GM23338 (cell line): ENCODE results near the gene HDAC8. TPM values are rescaled to one million over a fixed set of nuclear protein-coding genes. Genes with fewer than 3 reads are reported as not detected.

Experiments used
- ATAC-seq: fragments of 200-7000 bp; cut with Tn5 transposase; 3 replicates; pipeline ENCODE4 v1.9.1; 2020
- DNase-seq: peaks from one replicate; pipeline ENCODE4 v3.0.0-alpha.2; 2015; ENCODE audit warnings: low spot score
- H2AFZ ChIP-seq: fragments of 200-600 bp; sonication (generic); 2 replicates; pipeline ENCODE4 v1.8.0; 2016; ENCODE audit warnings: antibody characterized with exemption, mild to moderate bottlenecking, moderate library complexity
- H3F3A ChIP-seq: fragments of 200-600 bp; sonication (generic); replicated peaks from 2 replicates; pipeline ENCODE4 v1.8.0; 2017; ENCODE audit warnings: antibody characterized with exemption, mixed run types, low read depth
- H3K27ac ChIP-seq: fragments of 200-600 bp; sonication (generic); 2 replicates; pipeline ENCODE4 v1.6.1; 2016; ENCODE audit warnings: low read depth
- H3K27me3 ChIP-seq: fragments of 200-600 bp; sonication (generic); 2 replicates; pipeline ENCODE4 v1.8.0; 2016; ENCODE audit warnings: mild to moderate bottlenecking, mixed run types, moderate library complexity; ENCODE audit not compliant: insufficient read depth
- H3K36me3 ChIP-seq: fragments of 200-600 bp; sonication (generic); 2 replicates; pipeline ENCODE4 v1.8.0; 2016; ENCODE audit warnings: mild to moderate bottlenecking; ENCODE audit not compliant: insufficient read depth
- H3K4me1 ChIP-seq: fragments of 200-600 bp; sonication (generic); 2 replicates; pipeline ENCODE4 v1.8.0; 2016; ENCODE audit warnings: mild to moderate bottlenecking, moderate library complexity; ENCODE audit not compliant: insufficient read depth
- H3K4me2 ChIP-seq: fragments of 200-600 bp; sonication (generic); 2 replicates; pipeline ENCODE4 v1.7.1; 2017; ENCODE audit warnings: mixed run types
- H3K4me3 ChIP-seq: fragments of 200-600 bp; sonication (generic); 2 replicates; pipeline ENCODE4 v1.6.1; 2016; ENCODE audit warnings: mixed run types
- H3K79me2 ChIP-seq: fragments of 200-600 bp; sonication (generic); replicated peaks from 2 replicates; pipeline ENCODE4 v1.8.0; 2017; ENCODE audit warnings: mild to moderate bottlenecking; ENCODE audit not compliant: insufficient read depth
- H3K9me2 ChIP-seq: fragments of 200-600 bp; sonication (generic); 2 replicates; pipeline ENCODE4 v1.8.0; 2017; ENCODE audit not compliant: insufficient read depth
- H4K20me1 ChIP-seq: fragments of 200-600 bp; sonication (generic); replicated peaks from 2 replicates; pipeline ENCODE4 v1.8.0; 2017; ENCODE audit warnings: mild to moderate bottlenecking; ENCODE audit not compliant: insufficient read depth
- H3K27ac Mint-ChIP-seq: 2 replicates; pipeline ENCODE4 v1.8.0; 2020; ENCODE audit warnings: inconsistent platforms, mild to moderate bottlenecking, moderate library complexity, mixed read lengths
- H3K27me3 Mint-ChIP-seq: 3 replicates; pipeline ENCODE4 v1.8.0; 2022; ENCODE audit warnings: low read depth, mild to moderate bottlenecking, moderate library complexity, mixed read lengths, inconsistent platforms; ENCODE audit not compliant: insufficient read depth, poor library complexity
- H3K36me3 Mint-ChIP-seq: 3 replicates; pipeline ENCODE4 v1.8.0; 2021; ENCODE audit warnings: low read depth, mild to moderate bottlenecking, inconsistent platforms, moderate library complexity, mixed read lengths
- H3K4me1 Mint-ChIP-seq: 3 replicates; pipeline ENCODE4 v1.8.0; 2020; ENCODE audit warnings: mild to moderate bottlenecking, inconsistent platforms, mixed read lengths
- H3K4me3 Mint-ChIP-seq: 3 replicates; pipeline ENCODE4 v1.8.0; 2021; ENCODE audit warnings: moderate library complexity, mild to moderate bottlenecking, inconsistent platforms, mixed read lengths
- H3K9me3 Mint-ChIP-seq: 3 replicates; pipeline ENCODE4 v1.8.0; 2020; ENCODE audit warnings: moderate library complexity, mild to moderate bottlenecking, inconsistent platforms, mixed read lengths
- CREB1 ChIP-seq: fragments of 250-450 bp; sonication (Bioruptor Pico); IDR thresholded peaks from 2 replicates; pipeline ENCODE4 v1.5.0; 2020; ENCODE audit warnings: low read depth, mild to moderate bottlenecking, moderate library complexity
- CTCF ChIP-seq, 2 experiments: fragments of 200-600 bp in 1 of 2; sonication (generic) in 1 of 2; conservative IDR thresholded peaks; 2 replicates each; pipeline versions ENCODE4 v1.5.1 to v1.6.1; 2016 to 2017; ENCODE audit warnings: antibody characterized with exemption in 2 of 2, low read depth in 2 of 2, mild to moderate bottlenecking in 2 of 2, moderate library complexity in 1 of 2
- ETS1 ChIP-seq: IDR thresholded peaks from 2 replicates; pipeline ENCODE4 v1.6.1; 2016; ENCODE audit warnings: antibody characterized with exemption
- EZH2 ChIP-seq: fragments of 200-600 bp; sonication (generic); IDR thresholded peaks from one replicate; pipeline ENCODE4 v1.8.0; 2017; ENCODE audit warnings: antibody characterized with exemption, mild to moderate bottlenecking, low read depth; ENCODE audit not compliant: unreplicated experiment
- EZH2phosphoT487 ChIP-seq: fragments of 200-600 bp; sonication (generic); IDR thresholded peaks from one replicate; pipeline ENCODE4 v1.8.1; 2018; ENCODE audit warnings: antibody characterized with exemption; ENCODE audit not compliant: unreplicated experiment
- JUNB ChIP-seq: IDR thresholded peaks from one replicate; pipeline ENCODE4 v1.6.1; 2016; ENCODE audit warnings: antibody characterized with exemption; ENCODE audit not compliant: unreplicated experiment
- NANOG ChIP-seq: IDR thresholded peaks from 2 replicates; pipeline ENCODE4 v1.6.1; 2016; ENCODE audit warnings: antibody characterized with exemption, borderline replicate concordance
- POLR2AphosphoS5 ChIP-seq: IDR thresholded peaks from 2 replicates; pipeline ENCODE4 v1.6.1; 2016; ENCODE audit warnings: antibody characterized with exemption, low read depth
- REST ChIP-seq: IDR thresholded peaks from one replicate; pipeline ENCODE4 v1.6.1; 2018; ENCODE audit warnings: antibody characterized with exemption; ENCODE audit not compliant: unreplicated experiment
- STAT1 ChIP-seq: IDR thresholded peaks from one replicate; pipeline ENCODE4 v1.6.1; 2016; ENCODE audit warnings: antibody characterized with exemption; ENCODE audit not compliant: unreplicated experiment
- ZNF114 ChIP-seq: fragments of 250-450 bp; sonication (Bioruptor Pico); IDR thresholded peaks from 2 replicates; pipeline ENCODE4 v1.5.0; 2020; ENCODE audit warnings: mild to moderate bottlenecking, moderate library complexity
- ZNF331 ChIP-seq: fragments of 250-450 bp; sonication (Bioruptor Pico); IDR thresholded peaks from 2 replicates; pipeline ENCODE4 v1.5.0; 2020; ENCODE audit warnings: low read depth, mild to moderate bottlenecking, moderate library complexity
- ZNF462 ChIP-seq: fragments of 250-450 bp; sonication (Bioruptor Pico); IDR thresholded peaks from 2 replicates; pipeline ENCODE4 v1.5.0; 2020; ENCODE audit warnings: mild to moderate bottlenecking, moderate library complexity
- polyA plus RNA-seq: library from polyadenylated mRNA; unstranded; fragments of >200 nt; fragmentation: Nextera tagmentation; extraction: Ambion mirVana; gene quantifications from 2 replicates; pipeline ENCODE4 v1.2.1, GENCODE V29; 2016
- total RNA-seq: library from RNA; depleted of rRNA; stranded (reverse); fragments of >200 nt; shearing (Covaris generic); gene quantifications from 2 replicates; pipeline ENCODE4 v1.2.3, GENCODE V29; 2014

Gene HDAC8
- total and polyA plus RNA-seq, 2 experiments from 2014 or later: 21.6 to 28.7 TPM

GRCh38 chrX:72408885-72409284 lies 163.8 kb downstream of the HDAC8 start:
- Mint-ChIP-seq H3K4me1 (peaks cover 4% of the 10 kb centered on the region; the same call in 1 of the 3 replicates), H3K9me3 (no peaks in the 10 kb centered on the region; the same call in 2 of the 3 replicates), H3K4me3 (no peak overlapping the region), H3K27ac (no peak overlapping the region), H3K36me3 (peaks cover 9% of the 10 kb centered on the region; the same call in 2 of the 3 replicates), H3K27me3 (peaks cover 2% of the 10 kb centered on the region)
- no peaks in the 10 kb centered on the region for H3K9me2 ChIP-seq
- H3K36me3 ChIP-seq: no peaks in the 10 kb centered on the region
- no peaks in the 10 kb centered on the region for H4K20me1 ChIP-seq
- DNase-seq (no peak), ATAC-seq (no peak)
- TF ChIP-seq JUNB (no peak), NANOG (no peak), ZNF114 (CRISPR knock-in tag) (no peak), CREB1 (no peak), REST (no peak), CTCF (conservative IDR thresholded peaks at IDR 0.05; ENCODE audit: low read depth in 2 of 2) (no peak), ETS1 (no peak), STAT1 (no peak), ZNF462 (CRISPR knock-in tag) (no peak), EZH2 (no peak), EZH2phosphoT487 (no peak), ZNF331 (CRISPR knock-in tag) (no peak), POLR2AphosphoS5 (no peak)
- no peak overlapping the region for H2AFZ ChIP-seq
- no peak overlapping the region for H3K27ac ChIP-seq
- no peaks in the 10 kb centered on the region for H3K4me1 ChIP-seq
- no peaks in the 10 kb centered on the region for H3F3A ChIP-seq
- H3K4me3 ChIP-seq: no peak overlapping the region
- no peaks in the 10 kb centered on the region for H3K27me3 ChIP-seq
- no peak overlapping the region for H3K4me2 ChIP-seq
- H3K79me2 ChIP-seq: no peaks in the 10 kb centered on the region
